Measurements from ENCODE around the gene PLCB4.

Gene PLCB4

DNA sequence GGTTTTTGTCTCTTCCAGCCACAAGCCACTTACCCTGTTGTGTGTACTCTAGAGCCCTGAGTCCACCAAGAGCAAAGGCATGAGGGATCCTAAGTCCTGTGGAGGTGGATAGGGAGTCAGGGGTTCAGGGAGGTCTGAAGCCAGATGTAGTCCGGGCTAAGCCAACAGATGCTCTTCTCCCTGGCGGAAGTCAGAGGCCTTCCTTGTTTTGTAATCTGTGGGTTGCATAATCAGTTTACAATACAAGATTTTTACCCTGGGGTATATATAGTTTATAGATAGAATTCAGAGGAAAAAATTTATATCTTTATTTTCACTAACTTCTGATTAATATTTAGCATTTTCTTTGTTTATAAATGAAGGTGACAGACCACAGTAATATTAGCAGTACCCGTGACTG, 454.7 kb downstream of the PLCB4 start:
- no peak for DNase-seq (ENCODE audit: low read depth, low spot score)
- POLR2A ChIA-PET = no interaction called here
- TF ChIP-seq, protein P1, sequence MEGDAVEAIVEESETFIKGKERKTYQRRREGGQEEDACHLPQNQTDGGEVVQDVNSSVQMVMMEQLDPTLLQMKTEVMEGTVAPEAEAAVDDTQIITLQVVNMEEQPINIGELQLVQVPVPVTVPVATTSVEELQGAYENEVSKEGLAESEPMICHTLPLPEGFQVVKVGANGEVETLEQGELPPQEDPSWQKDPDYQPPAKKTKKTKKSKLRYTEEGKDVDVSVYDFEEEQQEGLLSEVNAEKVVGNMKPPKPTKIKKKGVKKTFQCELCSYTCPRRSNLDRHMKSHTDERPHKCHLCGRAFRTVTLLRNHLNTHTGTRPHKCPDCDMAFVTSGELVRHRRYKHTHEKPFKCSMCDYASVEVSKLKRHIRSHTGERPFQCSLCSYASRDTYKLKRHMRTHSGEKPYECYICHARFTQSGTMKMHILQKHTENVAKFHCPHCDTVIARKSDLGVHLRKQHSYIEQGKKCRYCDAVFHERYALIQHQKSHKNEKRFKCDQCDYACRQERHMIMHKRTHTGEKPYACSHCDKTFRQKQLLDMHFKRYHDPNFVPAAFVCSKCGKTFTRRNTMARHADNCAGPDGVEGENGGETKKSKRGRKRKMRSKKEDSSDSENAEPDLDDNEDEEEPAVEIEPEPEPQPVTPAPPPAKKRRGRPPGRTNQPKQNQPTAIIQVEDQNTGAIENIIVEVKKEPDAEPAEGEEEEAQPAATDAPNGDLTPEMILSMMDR (IDR thresholded peaks at IDR 0.05; ENCODE audit: insufficient read depth, low read length, missing control alignments) = no peak
- CTCF ChIA-PET = no interaction called here
- no peak overlapping the region for H3K4me3 ChIP-seq (ENCODE audit: low read depth, low read length)

All from AG04449 (cell line).